Right ventricle myocardium inferior (tissue), 1 donor: ENCODE results near the gene VAX1. TPM values are rescaled to one million over a fixed set of nuclear protein-coding genes. Genes with fewer than 3 reads are reported as not detected.
"Not testable (repeated sequence)": the region's sequence is repeated elsewhere in the genome, so short reads cannot be mapped to it uniquely, and the experiment has no call there.

Source experiments
- ATAC-seq: fragments of 200-7000 bp; cut with Tn5 transposase; one replicate; pipeline ENCODE4 v1.9.1; 2020; ENCODE audit warnings: mild to moderate bottlenecking, moderate library complexity
- DNase-seq: peaks from one replicate; pipeline ENCODE4 v3.0.0; 2021; ENCODE audit errors: missing footprints
- intact Hi-C: fragments of 100-400 bp; cut with DNase I; formaldehyde crosslinking; loops from one replicate; pipeline ENCODE4 v1.11.0; 2022
- long read RNA-seq: library from polyadenylated mRNA; unstranded; transcript quantifications from one replicate; pipeline ENCODE4 v2.0.0, GENCODE V29; 2021
- total RNA-seq: library from RNA; stranded (reverse); fragmentation: NEBNext Ultra II Directional; extraction: Animal tissue kit (Norgen Biotek cat#: 25700); gene quantifications from one replicate; pipeline ENCODE4 v1.2.1, GENCODE V29; 2021
- donor health status: DM: no; HTN: yes; CAD: no; lungs with severe emphysema.

The VAX1 gene
- total RNA-seq, result not detected
- long read RNA-seq, result 0 reads

GRCh38 chr10:117137911-117138642 is at the start of gene VAX1:
Gene VAX1 (minus strand): TSS chr10:117138270. CDS start chr10:117138056, 214 bp downstream.
- no peak for ATAC-seq
- intact Hi-C loops, result no loop called here

GRCh38 chr10:117186832-117187615 is 49.0 kb upstream of the VAX1 start:
- ATAC-seq (no peak), DNase-seq (no peak)
- intact Hi-C loops, result no loop called here

More at GRCh38 chr10:117137911-117138642, at the start of gene VAX1:
- no peak for DNase-seq

GRCh38 chr10:117185817-117186216 is 47.7 kb upstream of the VAX1 start:
- DNase-seq, ATAC-seq, intact Hi-C loops: not testable (repeated sequence)

GRCh38 chr10:117184821-117185220 is 46.8 kb upstream of the VAX1 start:
- no peak for ATAC-seq
- no peak for DNase-seq

GRCh38 chr10:117184296-117184695 is 46.2 kb upstream of the VAX1 start:
- no peak for DNase-seq
- intact Hi-C loops, result no loop called here
- no peak for ATAC-seq

More at GRCh38 chr10:117184821-117185220, 46.8 kb upstream of the VAX1 start:
- intact Hi-C loops, result no loop called here

GRCh38 chr10:117178190-117178589 is 40.1 kb upstream of the VAX1 start:
- ATAC-seq, result no peak
- no peak for DNase-seq
- intact Hi-C loops, result no loop called here

GRCh38 chr10:117175901-117176534 is 37.9 kb upstream of the VAX1 start:
- ATAC-seq (peak; percentile 58), DNase-seq (peak; percentile 79)
- intact Hi-C loops, result loop anchor here (2.0 kb wide), 1 partner anchor 379 kb away; no protein-coding TSS in a partner anchor

GRCh38 chr10:117175215-117175900 is 37.3 kb upstream of the VAX1 start:
- ATAC-seq (peak; percentile 47), DNase-seq (peak; percentile 80)
- intact Hi-C loops, result no loop called here

- intact Hi-C loops, result loop anchor here (5.0 kb wide), 1 partner anchor 497 kb away; no protein-coding TSS in a partner anchor
- ATAC-seq (peak; percentile 81), DNase-seq (peak; percentile 87)
Measured at GRCh38 chr10:117174439-117175214, 36.6 kb upstream of the VAX1 start.

GRCh38 chr10:117170244-117170643 is 32.2 kb upstream of the VAX1 start:
- ATAC-seq, result no peak
- intact Hi-C loops, result loop anchor here (5.0 kb wide), 1 partner anchor 493 kb away; no protein-coding TSS in a partner anchor
- no peak for DNase-seq

GRCh38 chr10:117169480-117169879 is 31.4 kb upstream of the VAX1 start:
- intact Hi-C loops, result no loop called here
- no peak for ATAC-seq

GRCh38 chr10:117168729-117169128 is 30.7 kb upstream of the VAX1 start:
- intact Hi-C loops, result no loop called here
- DNase-seq, result no peak
- ATAC-seq, result no peak

More at GRCh38 chr10:117169480-117169879, 31.4 kb upstream of the VAX1 start:
- DNase-seq, result no peak

- intact Hi-C loops, result no loop called here
- ATAC-seq (peak; percentile 74), DNase-seq (peak; percentile 86)
Measured at GRCh38 chr10:117167789-117168674, 30.0 kb upstream of the VAX1 start.

- no peak for DNase-seq
- ATAC-seq, result no peak
- intact Hi-C loops, result no loop called here
Measured at GRCh38 chr10:117167346-117167788, 29.3 kb upstream of the VAX1 start.

- no peak for DNase-seq
- no peak for ATAC-seq
- intact Hi-C loops, result no loop called here
Measured at GRCh38 chr10:117166418-117167345, 28.6 kb upstream of the VAX1 start.
